MM.1S (cell line): Measurements from ENCODE around the gene PSKH1.

ENCODE experiments used
- EZH2 ChIP-seq: fragments of 300-600 bp; sonication (generic); optimal IDR thresholded peaks from 2 replicates; pipeline ENCODE3; 2017; ENCODE audit warnings: low read depth, mild to moderate bottlenecking, antibody characterized with exemption, low read length, mixed read lengths
- TF ChIP-seq, protein P1 (sequence below): fragments of 300-600 bp; sonication (generic); IDR thresholded peaks from 2 replicates; pipeline ENCODE4 v1.5.1; 2016; ENCODE audit warnings: antibody characterized with exemption, low read length, mixed read lengths

DNA sequence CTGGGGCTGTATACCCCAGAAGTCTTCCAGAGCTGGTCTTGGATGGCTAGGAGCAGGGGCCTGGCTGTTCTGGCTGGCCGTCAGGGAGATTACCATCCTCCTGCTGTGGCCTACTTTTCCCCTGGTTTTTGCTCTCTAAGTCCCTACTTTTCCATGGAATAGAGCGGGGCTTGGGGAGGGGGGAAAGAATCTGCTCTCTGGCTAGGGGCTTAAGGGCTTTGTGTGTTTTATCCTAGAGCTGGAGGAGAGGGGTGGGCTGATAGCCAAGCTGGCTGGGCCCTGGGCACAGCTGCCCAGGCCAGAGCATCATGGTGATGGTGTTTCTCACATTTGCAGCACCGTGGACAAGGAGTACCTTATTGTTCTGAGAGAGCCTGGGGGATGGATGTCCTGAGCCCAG lies 4.7 kb upstream of the PSKH1 start:
- TF ChIP-seq, protein P1, sequence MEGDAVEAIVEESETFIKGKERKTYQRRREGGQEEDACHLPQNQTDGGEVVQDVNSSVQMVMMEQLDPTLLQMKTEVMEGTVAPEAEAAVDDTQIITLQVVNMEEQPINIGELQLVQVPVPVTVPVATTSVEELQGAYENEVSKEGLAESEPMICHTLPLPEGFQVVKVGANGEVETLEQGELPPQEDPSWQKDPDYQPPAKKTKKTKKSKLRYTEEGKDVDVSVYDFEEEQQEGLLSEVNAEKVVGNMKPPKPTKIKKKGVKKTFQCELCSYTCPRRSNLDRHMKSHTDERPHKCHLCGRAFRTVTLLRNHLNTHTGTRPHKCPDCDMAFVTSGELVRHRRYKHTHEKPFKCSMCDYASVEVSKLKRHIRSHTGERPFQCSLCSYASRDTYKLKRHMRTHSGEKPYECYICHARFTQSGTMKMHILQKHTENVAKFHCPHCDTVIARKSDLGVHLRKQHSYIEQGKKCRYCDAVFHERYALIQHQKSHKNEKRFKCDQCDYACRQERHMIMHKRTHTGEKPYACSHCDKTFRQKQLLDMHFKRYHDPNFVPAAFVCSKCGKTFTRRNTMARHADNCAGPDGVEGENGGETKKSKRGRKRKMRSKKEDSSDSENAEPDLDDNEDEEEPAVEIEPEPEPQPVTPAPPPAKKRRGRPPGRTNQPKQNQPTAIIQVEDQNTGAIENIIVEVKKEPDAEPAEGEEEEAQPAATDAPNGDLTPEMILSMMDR = no peak
- no peak for TF ChIP-seq EZH2
